GM10248 (cell line): ENCODE results near the gene SAMD7.

Source experiments
- CTCF ChIA-PET: fragments of 300-600 bp; sonication (Branson Sonifier 250); formaldehyde crosslinking; extraction: SDS; loops from one replicate; lab custom pipeline; 2021; ENCODE audit warnings: antibody characterized with exemption; lab: Yijun Ruan, JAX
- POLR2A ChIA-PET: fragments of 350-650 bp; sonication (Branson Sonifier 250); formaldehyde crosslinking; extraction: SDS; loops from one replicate; lab custom pipeline; 2020; ENCODE audit warnings: antibody characterized with exemption; lab: Yijun Ruan, JAX
- DNase-seq: peaks from one replicate; pipeline ENCODE4 v3.0.0; 2012; ENCODE audit errors: extremely low spot score
- CTCF ChIP-seq: IDR thresholded peaks from 2 replicates; pipeline ENCODE4 v1.5.1; 2012; ENCODE audit warnings: mild to moderate bottlenecking, low read depth; ENCODE audit errors: extremely low read depth, missing control alignments, control extremely low read depth

Gene SAMD7

DNA sequence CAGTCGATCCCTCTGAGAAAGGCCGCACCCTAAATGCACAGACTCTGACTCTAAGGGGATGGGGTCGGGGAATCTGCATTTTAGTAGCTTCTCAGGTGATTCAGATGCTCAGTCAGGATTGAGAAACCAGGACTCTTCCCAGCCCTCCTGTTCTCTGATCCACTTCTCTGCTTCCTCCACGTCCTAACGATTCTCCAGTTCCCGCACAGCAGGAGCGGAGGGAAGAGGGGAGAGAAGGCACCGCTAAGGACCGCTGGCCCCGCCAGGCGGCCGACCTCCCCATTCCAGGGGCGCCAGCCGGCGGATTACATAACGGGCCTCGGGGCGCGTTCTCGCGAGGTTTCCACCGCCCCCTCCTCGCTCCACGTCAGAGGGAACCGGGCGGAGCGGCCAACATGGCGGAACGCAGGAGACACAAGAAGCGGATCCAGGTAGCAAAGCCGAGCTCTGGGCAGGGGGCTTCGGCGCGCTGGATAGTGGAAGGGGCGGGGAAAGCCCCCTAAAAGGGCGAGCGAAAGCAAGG lies 55.1 kb downstream of the SAMD7 start, which contains the start of gene SEC62:
Gene SEC62, plus strand, starts transcription at position 380 of the 523 bp plus-strand sequence. Its CDS starts 16 bp downstream, at position 396.
- TF ChIP-seq CTCF, result peak; percentile 67

DNA sequence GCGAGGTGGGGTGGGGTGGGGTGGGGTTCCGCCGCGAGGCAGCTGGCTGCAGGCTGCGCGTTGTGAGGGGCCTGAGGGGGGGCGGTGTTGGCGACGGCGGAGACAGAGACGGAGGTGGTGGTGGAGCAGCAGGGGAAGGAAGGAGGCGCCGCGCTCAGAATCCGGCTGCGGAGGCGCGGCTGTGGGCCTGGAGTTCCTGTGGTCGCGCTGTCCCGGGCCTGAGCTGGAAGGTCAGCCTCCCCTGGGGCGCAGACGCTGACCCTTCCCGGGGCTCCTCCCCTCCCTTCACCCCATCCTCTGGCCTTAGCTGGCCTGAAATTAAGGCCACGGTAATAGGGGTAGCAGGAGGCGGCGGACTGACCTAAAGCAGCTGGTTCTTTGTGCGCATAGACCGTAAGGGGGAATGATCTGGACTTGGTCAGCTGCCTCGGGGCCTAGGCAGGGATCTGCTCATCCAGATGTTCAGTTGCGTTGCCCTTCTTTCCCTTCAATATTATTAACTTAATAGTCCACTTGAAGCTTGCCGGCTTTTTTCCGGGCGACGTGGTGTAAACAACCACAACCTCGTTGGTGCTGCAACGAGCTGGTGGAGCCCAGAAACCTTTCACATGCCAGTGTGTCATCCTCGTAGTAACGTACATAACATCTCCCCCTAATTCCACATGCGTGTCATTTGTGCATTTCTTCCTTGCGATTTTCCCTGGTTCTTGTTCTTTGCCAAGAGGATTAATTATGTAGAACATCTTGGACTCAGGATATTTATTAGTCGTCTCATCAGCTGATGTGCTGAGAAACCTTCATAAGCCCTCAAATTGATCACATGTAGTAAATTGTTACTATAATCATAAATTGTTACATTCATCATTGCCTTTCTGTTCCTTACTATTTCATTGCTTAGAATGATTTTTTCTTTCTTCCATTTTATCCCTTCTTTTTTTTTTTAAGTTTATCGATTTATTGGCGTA lies 55.9 kb downstream of the SAMD7 start:
- DNase-seq, result no peak
- ChIA-PET POLR2A (interaction anchor here (0.5 to 1.7 kb wide), 5 partner anchors 8 to 346 kb away, joined by 3 to 7 read pairs (median 4); no protein-coding TSS in a partner anchor), CTCF (interaction anchor here (0.8 to 5.8 kb wide), 18 partner anchors 10 to 110 kb away, joined by 3 to 38 read pairs (median 5); no protein-coding TSS in a partner anchor)
- TF ChIP-seq CTCF, result no peak

More for the DNA sequence above, 55.1 kb downstream of the SAMD7 start, which contains the start of gene SEC62:
- ChIA-PET POLR2A (interaction anchor here (0.5 to 1.7 kb wide), 6 partner anchors 11 to 347 kb away, joined by 3 to 5 read pairs (median 4); no protein-coding TSS in a partner anchor), CTCF (interaction anchor here (0.8 to 5.8 kb wide), 17 partner anchors 11 to 204 kb away, joined by 3 to 38 read pairs (median 6); no protein-coding TSS in a partner anchor)
- peak; percentile 93 for DNase-seq

GRCh38 chr3:169968224-169968885 lies 57.0 kb downstream of the SAMD7 start:
- ChIA-PET POLR2A (no interaction called here), CTCF (interaction anchor here (1.1 to 5.8 kb wide), 7 partner anchors 9 to 106 kb away, joined by 3 to 38 read pairs (median 4); no protein-coding TSS in a partner anchor)
- no peak for TF ChIP-seq CTCF
- DNase-seq, result no peak

DNA sequence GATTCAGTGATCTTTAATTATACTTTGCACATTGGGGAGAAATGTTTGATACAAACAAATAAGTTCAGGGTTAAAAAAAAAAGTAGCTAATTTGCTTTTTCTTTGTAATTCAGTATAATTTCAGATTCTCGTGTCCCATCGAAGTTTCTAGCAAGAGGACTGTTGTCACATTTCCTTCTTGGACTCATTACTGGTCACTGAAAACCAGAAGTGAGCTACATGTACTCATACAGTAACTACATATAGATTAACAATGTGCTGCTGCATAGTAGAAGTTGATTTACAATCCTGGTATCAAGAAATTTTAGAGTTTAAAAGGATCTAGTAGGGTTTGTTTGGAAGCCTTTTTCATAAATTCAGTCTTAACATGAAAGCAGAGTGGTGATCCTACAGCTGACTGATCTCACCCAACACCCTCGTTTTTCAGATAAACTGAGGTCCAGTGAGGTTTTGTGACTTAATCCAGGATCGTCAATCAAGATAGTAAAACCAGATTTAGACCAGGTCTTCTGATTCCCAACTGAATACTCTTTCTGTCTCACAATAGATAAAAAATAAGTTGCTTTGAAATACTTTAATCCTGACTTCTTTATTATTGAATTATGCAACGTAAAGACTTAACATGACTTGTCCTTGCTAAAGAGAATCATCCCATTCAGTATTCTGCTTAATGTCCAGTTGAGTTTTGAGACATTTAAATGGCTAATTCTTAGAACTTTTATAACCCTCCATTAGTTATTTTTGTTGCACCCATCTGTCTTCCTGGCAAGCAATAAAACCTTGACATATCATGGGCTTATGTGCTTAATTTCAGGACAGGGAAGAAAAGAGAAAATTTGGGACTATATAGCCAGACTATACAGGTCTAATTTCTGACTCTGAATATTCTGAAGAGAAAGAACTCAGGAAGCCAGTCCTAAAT lies 58.1 kb downstream of the SAMD7 start:
- ChIA-PET CTCF (interaction anchor here (1.3 to 5.8 kb wide), 3 partner anchors 8 to 39 kb away, joined by 3 to 38 read pairs (median 5); no protein-coding TSS in a partner anchor), POLR2A (no interaction called here)
- no peak for TF ChIP-seq CTCF
- DNase-seq, result no peak

- TF ChIP-seq CTCF, result no peak
- ChIA-PET CTCF (interaction anchor here (1.0 to 1.8 kb wide), 3 partner anchors 15 to 19 kb away, joined by 3 to 5 read pairs (median 3); no protein-coding TSS in a partner anchor), POLR2A (interaction anchor here (0.6 kb wide), 2 partner anchors 26 to 292 kb away, joined by 3 to 8 read pairs; no protein-coding TSS in a partner anchor)
- no peak for DNase-seq
Observed at GRCh38 chr3:169970847-169971246, 59.5 kb downstream of the SAMD7 start.
